ENCODE measurements around the gene EXPH5.

Gene EXPH5

DNA sequence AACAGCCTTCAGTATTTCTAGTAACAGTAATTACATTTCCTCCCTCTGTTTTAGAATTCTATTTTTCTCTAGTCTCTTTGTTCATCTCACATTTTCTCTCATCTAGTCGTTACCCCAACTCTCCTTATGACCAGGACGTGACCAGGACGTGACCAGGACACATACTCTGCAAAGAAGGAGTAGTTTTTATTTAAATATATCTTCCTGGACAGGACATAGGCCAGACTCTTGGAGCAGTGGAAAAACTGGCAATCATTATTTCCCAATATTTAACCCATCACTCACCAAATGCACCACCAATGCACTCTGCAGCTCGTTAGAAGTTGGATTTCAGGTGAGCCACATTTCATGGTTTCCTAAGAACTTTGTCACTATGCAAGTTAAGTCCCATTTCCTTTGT is 55.1 kb downstream of the EXPH5 start:
- TF ChIP-seq, protein P1, sequence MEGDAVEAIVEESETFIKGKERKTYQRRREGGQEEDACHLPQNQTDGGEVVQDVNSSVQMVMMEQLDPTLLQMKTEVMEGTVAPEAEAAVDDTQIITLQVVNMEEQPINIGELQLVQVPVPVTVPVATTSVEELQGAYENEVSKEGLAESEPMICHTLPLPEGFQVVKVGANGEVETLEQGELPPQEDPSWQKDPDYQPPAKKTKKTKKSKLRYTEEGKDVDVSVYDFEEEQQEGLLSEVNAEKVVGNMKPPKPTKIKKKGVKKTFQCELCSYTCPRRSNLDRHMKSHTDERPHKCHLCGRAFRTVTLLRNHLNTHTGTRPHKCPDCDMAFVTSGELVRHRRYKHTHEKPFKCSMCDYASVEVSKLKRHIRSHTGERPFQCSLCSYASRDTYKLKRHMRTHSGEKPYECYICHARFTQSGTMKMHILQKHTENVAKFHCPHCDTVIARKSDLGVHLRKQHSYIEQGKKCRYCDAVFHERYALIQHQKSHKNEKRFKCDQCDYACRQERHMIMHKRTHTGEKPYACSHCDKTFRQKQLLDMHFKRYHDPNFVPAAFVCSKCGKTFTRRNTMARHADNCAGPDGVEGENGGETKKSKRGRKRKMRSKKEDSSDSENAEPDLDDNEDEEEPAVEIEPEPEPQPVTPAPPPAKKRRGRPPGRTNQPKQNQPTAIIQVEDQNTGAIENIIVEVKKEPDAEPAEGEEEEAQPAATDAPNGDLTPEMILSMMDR (IDR thresholded peaks at IDR 0.05; ENCODE audit: low read depth, low read length), result no peak
- no peak for DNase-seq (ENCODE audit: low read depth in 2 of 2)
- H3K4me3 ChIP-seq (replicated peaks in 1 of 2; ENCODE audit: low read depth in 2 of 2, low read length in 2 of 2), result no peak overlapping the region

DNA sequence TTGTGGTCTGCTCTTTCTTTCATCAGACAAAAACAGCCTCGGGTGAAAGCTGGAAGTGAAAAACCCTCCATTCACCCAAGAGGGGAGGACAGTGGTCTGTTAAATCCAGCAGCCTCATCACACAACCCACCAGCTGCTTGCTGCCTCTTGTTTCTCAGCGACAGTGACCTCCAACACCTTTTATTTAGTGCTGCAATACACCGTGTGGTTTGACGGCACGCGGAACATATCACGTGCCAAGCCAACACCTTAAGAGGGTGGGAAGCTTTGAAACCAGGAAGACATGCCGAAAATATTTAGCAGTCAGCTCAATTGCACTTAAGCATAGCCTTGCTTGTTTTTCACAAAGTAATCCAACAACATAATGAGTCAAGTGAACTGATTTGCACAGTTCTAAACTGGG is 55.5 kb downstream of the EXPH5 start:
- DNase-seq (ENCODE audit: low read depth in 2 of 2), result no peak
- no peak overlapping the region for H3K4me3 ChIP-seq (replicated peaks in 1 of 2; ENCODE audit: low read depth in 2 of 2, low read length in 2 of 2)
- TF ChIP-seq, protein P1 (IDR thresholded peaks at IDR 0.05; ENCODE audit: low read depth, low read length), result no peak

DNA sequence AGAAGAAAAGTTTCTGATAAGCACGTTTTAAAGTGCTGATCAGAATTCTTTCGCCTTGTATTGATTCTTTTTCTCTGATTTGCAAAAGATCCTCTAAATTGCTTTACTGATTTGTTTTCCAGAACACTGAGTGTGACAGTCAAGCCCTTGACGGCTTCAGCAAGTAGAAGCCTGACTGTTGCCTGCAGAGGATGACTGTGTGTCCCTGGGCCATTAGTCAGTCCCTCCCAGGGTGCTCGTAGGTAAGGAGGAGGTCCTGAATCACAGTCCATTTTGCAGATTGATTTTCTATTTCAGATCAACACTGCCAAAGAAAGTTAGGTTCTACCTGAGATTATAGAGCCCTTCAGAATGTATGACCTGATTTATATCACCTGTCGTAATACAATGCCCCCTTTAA is 56.8 kb downstream of the EXPH5 start:
- no peak overlapping the region for H3K4me3 ChIP-seq (replicated peaks in 1 of 2; ENCODE audit: low read depth in 2 of 2, low read length in 2 of 2)
- TF ChIP-seq, protein P1 (IDR thresholded peaks at IDR 0.05; ENCODE audit: low read depth, low read length), result no peak
- no peak for DNase-seq (ENCODE audit: low read depth in 2 of 2)

DNA sequence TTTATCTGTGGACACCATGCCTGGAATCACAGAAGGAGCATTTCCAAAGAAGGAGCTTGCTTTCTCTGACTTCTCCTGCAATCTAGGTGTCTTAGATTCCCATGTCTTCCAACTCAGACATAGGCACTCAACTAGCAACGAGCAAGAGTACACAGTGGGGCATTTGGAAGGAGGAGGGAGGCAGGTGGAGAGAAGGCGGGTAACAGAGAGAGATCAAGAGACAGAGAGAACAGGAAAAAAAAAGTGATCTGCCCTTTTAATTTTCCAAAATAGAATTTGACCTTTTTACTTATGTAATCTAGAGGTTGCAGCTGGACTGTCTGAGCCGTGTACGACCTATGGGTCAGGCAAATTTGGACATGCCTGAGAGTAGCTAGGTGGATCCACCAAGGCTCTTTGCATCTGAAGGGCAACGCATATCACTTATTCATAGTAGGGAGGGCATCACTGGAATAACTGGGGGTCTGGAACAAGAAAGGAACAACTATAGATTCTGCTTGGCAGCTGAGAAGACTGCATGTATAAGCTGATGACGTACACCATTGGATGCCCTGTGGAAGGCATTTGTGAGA is 58.1 kb downstream of the EXPH5 start:
- TF ChIP-seq, protein P1 (IDR thresholded peaks at IDR 0.05; ENCODE audit: low read depth, low read length), result no peak
- H3K4me3 ChIP-seq (replicated peaks in 1 of 2; ENCODE audit: low read depth in 2 of 2, low read length in 2 of 2), result no peak overlapping the region
- DNase-seq (ENCODE audit: low read depth in 2 of 2), result no peak

DNA sequence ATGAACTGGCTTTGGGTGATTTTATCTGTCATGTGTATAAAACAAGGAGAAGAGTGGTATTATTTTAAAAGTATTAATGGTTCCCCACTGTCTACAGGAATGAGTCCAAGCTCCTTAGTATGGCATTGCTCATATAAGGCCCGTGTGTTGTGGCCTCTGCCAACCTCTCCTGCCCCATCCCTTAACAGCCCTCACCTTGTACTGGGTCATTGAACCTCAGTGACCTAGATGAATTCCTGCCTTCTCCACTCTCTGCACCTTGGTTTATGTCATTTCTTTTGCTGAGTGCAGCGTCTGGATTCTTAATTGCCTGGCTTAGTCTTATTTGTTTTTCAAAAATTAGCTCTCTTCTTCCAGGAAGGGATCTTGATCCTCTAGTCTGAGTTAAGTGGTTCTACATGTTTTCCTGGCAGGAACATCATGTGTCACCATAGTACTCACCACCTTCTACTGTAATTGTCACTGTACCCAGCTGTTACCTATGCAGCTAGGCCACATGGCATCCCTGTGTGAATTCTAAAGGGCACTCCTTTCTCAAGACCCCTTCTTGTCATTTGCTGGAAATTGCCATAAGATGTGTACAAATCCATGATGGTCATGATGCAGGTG is 59.2 kb downstream of the EXPH5 start:
- no peak overlapping the region for H3K4me3 ChIP-seq (replicated peaks in 1 of 2; ENCODE audit: low read depth in 2 of 2, low read length in 2 of 2)
- DNase-seq (ENCODE audit: low read depth in 2 of 2), result no peak
- TF ChIP-seq, protein P1 (IDR thresholded peaks at IDR 0.05; ENCODE audit: low read depth, low read length), result no peak

DNA sequence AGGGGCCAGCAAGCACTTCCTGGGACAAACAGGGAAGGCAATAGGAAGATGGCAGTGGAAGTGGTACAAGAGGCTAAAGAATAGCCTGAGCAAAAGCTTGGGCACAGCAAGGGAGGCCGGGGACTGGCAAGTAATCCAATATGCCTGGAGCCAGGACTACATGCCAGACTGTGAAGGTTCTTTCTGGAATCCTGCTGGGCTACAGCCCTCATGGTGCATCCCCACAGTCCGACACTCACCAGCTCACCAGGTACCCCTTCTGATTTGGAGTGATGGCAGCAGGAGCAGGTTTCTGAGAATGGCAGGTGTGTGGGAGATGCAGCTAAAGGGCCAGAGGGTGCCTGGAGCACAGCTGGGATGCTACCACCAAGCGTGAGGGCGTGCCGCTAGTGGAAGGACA is 63.1 kb downstream of the EXPH5 start:
- TF ChIP-seq, protein P1 (IDR thresholded peaks at IDR 0.05; ENCODE audit: low read depth, low read length), result no peak
- no peak for DNase-seq (ENCODE audit: low read depth in 2 of 2)
- H3K4me3 ChIP-seq (replicated peaks in 1 of 2; ENCODE audit: low read depth in 2 of 2, low read length in 2 of 2), result no peak overlapping the region

DNA sequence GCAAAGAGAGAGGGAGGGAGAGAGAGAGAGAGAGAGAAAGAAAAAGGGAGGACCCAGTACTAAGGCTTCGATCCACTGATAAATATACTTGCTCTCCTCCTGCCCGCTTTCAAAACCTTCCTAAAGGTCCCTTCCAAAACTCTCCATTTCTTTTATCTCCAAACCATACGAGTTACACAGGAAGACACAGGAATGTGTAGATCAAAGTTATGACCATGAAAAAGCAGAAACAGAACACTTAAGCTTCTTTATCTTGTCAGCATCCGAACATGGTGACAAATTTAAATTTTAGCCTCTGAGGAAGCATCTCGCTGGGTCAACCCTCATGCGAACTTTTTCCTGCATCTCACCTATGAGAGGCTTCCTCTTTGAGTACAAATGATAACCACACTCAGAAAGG is 66.2 kb downstream of the EXPH5 start:
- no peak for DNase-seq (ENCODE audit: low read depth in 2 of 2)
- TF ChIP-seq, protein P1 (IDR thresholded peaks at IDR 0.05; ENCODE audit: low read depth, low read length), result no peak
- H3K4me3 ChIP-seq (replicated peaks in 1 of 2; ENCODE audit: low read depth in 2 of 2, low read length in 2 of 2), result no peak overlapping the region
